GM12873 (cell line): ENCODE data around the gene C1orf198.

Experiments used
- TF ChIP-seq, protein P1 (sequence below): IDR thresholded peaks from 2 replicates; pipeline ENCODE4 v1.5.1; 2012; ENCODE audit warnings: low read depth, mild to moderate bottlenecking, moderate library complexity, low read length, control low read depth; ENCODE audit not compliant: insufficient read depth; ENCODE audit errors: missing control alignments

Gene C1orf198

DNA sequence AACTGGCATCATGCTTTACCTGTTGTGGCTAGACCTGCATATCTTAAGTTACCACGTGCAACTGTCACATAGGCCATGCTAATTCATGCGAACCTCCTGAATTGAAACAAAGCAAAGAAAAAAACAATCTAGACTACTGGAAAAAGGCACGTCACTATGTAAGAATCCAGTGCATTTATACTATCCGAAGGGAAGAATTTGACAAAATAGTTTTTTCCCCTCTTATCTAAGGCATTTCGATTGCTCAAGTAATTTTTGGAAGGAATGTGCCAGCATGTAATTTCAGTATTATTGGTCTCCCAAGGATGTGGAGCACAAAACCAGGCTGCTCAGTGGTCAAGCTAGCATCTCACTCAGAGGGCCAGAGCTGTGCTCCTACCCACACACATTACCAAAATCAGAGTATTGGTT, 31.5 kb upstream of the C1orf198 start:
- TF ChIP-seq, protein P1, sequence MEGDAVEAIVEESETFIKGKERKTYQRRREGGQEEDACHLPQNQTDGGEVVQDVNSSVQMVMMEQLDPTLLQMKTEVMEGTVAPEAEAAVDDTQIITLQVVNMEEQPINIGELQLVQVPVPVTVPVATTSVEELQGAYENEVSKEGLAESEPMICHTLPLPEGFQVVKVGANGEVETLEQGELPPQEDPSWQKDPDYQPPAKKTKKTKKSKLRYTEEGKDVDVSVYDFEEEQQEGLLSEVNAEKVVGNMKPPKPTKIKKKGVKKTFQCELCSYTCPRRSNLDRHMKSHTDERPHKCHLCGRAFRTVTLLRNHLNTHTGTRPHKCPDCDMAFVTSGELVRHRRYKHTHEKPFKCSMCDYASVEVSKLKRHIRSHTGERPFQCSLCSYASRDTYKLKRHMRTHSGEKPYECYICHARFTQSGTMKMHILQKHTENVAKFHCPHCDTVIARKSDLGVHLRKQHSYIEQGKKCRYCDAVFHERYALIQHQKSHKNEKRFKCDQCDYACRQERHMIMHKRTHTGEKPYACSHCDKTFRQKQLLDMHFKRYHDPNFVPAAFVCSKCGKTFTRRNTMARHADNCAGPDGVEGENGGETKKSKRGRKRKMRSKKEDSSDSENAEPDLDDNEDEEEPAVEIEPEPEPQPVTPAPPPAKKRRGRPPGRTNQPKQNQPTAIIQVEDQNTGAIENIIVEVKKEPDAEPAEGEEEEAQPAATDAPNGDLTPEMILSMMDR, result no peak

DNA sequence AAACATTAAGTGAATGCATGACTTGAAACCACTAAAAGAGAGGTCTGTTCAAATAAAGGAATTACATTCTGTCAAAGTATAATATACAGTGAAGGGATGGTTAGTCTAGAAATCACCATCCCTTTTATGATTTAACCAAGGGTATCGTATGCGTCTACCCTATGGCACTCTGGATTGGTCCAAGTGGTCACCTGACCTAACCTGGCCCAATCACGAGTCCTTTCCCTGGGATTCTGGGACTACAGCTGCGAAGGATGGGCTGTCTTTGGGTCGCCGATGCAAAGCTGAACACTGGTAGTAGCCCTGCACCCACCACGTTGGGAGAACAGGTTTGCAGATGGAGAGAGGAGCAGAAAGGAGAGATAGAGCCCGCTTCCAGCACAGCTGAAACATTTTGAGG, 30.4 kb upstream of the C1orf198 start:
- TF ChIP-seq, protein P1, result no peak

GRCh38 chr1:230898144-230898543, 29.8 kb upstream of the C1orf198 start:
- TF ChIP-seq, protein P1, result no peak

DNA sequence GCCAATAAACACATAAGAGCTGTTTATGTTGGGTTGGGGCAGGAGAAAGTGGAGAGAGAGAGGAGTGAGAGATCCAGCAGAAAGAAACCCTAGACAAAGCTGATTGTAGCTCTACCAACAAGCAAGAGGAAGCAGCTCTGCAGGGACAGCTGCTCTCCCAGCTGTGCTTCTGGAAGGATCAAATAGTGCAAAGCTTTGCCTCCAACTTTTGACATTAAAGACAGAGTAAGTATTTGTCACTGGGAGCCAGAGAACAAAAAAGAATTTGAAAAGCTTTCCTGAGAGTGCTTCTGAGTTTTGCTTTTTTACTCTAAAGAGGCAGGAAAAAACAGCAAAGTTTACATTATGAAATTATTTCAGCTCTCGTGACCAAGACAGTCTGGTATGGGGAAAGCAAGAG, 28.5 kb upstream of the C1orf198 start:
- TF ChIP-seq, protein P1, result no peak

DNA sequence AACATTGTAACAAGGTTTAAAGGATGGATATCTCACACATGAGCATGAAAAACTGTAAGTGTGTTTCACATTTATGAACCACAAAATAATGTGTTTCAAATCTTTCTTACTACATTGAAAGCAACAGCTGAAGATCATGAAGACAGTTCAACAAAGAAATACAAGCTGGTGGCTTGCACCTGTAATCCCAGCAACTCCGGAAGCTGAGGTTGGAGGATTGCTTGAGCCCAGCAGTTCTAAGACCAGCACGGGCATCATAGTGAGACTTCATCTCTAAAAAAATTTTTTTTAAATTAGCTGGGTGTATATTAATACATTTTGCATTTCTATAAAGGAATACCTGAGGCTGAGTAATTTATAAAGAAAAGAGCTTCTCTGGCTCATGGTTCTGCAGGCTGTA, 27.1 kb upstream of the C1orf198 start:
- TF ChIP-seq, protein P1, result no peak

DNA sequence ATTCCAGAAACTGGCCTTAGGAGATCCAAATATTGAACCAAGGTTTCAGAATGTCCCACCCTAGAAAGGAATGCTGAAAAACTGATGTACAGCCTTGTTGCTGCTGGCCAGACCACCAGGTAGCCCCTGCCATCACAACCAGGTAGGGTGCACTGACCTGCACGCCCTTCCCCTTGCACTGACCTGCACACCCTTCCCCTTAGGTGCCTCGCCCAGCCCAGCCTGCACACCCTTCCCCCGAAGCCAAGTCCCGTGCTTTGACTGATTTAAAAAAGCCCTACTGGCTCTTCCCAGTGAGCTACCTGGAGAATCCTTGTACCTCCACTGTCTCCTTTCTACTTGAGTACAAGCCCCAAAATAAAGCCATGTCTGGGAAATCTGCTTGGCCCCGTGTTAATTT, 26.3 kb upstream of the C1orf198 start:
- TF ChIP-seq, protein P1, result no peak

- TF ChIP-seq, protein P1, result no peak
Observed at GRCh38 chr1:230894032-230894431, 25.7 kb upstream of the C1orf198 start.

DNA sequence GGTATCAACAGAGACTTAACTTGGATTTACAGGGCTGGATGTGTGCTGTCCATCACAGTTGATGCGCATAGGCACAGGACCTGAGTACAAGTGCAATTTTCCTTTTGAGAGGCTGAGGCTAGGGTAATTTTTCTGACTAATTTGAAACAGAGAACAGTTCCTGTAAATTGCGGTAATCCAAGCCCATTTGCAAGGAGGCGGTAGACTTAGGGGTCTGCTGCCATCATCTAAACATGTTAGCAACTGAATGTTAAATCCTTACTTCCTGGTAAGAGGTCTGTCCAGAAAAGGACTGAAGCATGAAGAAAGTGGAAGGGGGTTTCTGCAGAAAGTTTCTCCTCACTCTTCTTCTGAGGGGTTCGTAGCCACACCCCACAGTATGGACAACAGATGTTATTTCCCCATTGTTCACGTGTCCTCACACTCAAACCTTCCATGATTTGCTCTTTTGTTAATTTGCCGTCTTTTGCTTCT, 23.7 kb upstream of the C1orf198 start:
- TF ChIP-seq, protein P1, result no peak
